ENCODE data around the gene ZNF823. TPM values are rescaled to one million over a fixed set of nuclear protein-coding genes. Genes with fewer than 3 reads are reported as not detected.

Gene ZNF823
- total and polyA plus RNA-seq, 4 donors = 2.4 to 6.4 (median 3.1) TPM

GRCh38 chr19:11759805-11760204 lies 21.1 kb upstream of the ZNF823 start:
- DNase-seq (ENCODE audit: low spot score) = no peak
- no peak overlapping the region for H3K27ac ChIP-seq (ENCODE audit: low read depth in 1 of 2, low read length in 2 of 2)
- 70% methylated on average over 7 of the region's 7 CpGs for WGBS
- no peak overlapping the region for H3K9ac ChIP-seq (ENCODE audit: low read depth in 1 of 2, low read length in 2 of 2)
- no peak overlapping the region for H3K4me3 ChIP-seq (ENCODE audit: low read depth in 1 of 3, low read length in 3 of 3)
- no peaks in the 10 kb centered on the region for H3K4me1 ChIP-seq (ENCODE audit: control insufficient read depth in 4 of 4, insufficient read depth in 4 of 4, low read length in 3 of 4)
- no peaks in the 10 kb centered on the region for H3K36me3 ChIP-seq (ENCODE audit: control insufficient read depth in 4 of 4, insufficient read depth in 3 of 4, low read depth in 1 of 4, low read length in 3 of 4)
- TF ChIP-seq RAD21 (IDR thresholded peaks at IDR 0.05) (no peak), FOXA2 (IDR thresholded peaks at IDR 0.05) (no peak)
- no peaks in the 10 kb centered on the region for H3K27me3 ChIP-seq (ENCODE audit: control insufficient read depth in 4 of 4, insufficient read depth in 4 of 4, low read length in 3 of 4)
- H3K9me3 ChIP-seq (ENCODE audit: control insufficient read depth in 4 of 4, low read length in 3 of 4) = peaks cover 10 to 11% (median 11%) of the 10 kb centered on the region in 4 donors

GRCh38 chr19:11756965-11757364 lies 18.2 kb upstream of the ZNF823 start:
- Histone ChIP-seq H3K9me3 (ENCODE audit: control insufficient read depth in 4 of 4, low read length in 3 of 4) (peaks cover 9 to 24% (median 13%) of the 10 kb centered on the region in 4 donors), H3K27ac (ENCODE audit: low read depth in 1 of 2, low read length in 2 of 2) (no peak overlapping the region), H3K27me3 (ENCODE audit: control insufficient read depth in 4 of 4, insufficient read depth in 4 of 4, low read length in 3 of 4) (no peaks in the 10 kb centered on the region), H3K4me3 (ENCODE audit: low read depth in 1 of 3, low read length in 3 of 3) (peak overlapping the region in 1 of 3 donors; percentile 38), H3K36me3 (ENCODE audit: control insufficient read depth in 4 of 4, insufficient read depth in 3 of 4, low read depth in 1 of 4, low read length in 3 of 4) (no peaks in the 10 kb centered on the region), H3K4me1 (ENCODE audit: control insufficient read depth in 4 of 4, insufficient read depth in 4 of 4, low read length in 3 of 4) (no peaks in the 10 kb centered on the region), H3K9ac (ENCODE audit: low read depth in 1 of 2, low read length in 2 of 2) (no peak overlapping the region)
- DNase-seq (ENCODE audit: low spot score) = no peak
- 83% methylated on average over 1 of the region's 1 CpG for WGBS
- no peak for TF ChIP-seq CTCF (IDR thresholded peaks at IDR 0.05; ENCODE audit: low read depth, low read length, missing input control)
- TF ChIP-seq TAF1 (conservative IDR thresholded peaks at IDR 0.05) = no peak

- 81% methylated on average over 4 of the region's 4 CpGs for WGBS
- TF ChIP-seq HNF4G (IDR thresholded peaks at IDR 0.05) (no peak), JUND (IDR thresholded peaks at IDR 0.05) (no peak), GABPA (IDR thresholded peaks at IDR 0.05 in 1 of 2, conservative IDR thresholded peaks at IDR 0.05 in 1 of 2) (no peak), SP1 (IDR thresholded peaks at IDR 0.05) (no peak), FOXA2 (IDR thresholded peaks at IDR 0.05) (no peak), FOXA1 (IDR thresholded peaks at IDR 0.05) (no peak), TAF1 (conservative IDR thresholded peaks at IDR 0.05) (no peak), REST (IDR thresholded peaks at IDR 0.05) (no peak), MAX (IDR thresholded peaks at IDR 0.05) (no peak), CTCF (IDR thresholded peaks at IDR 0.05; ENCODE audit: low read depth, low read length, missing input control) (no peak), ZBTB33 (IDR thresholded peaks at IDR 0.05) (no peak), EGR1 (IDR thresholded peaks at IDR 0.05; ENCODE audit: low read depth in 2 of 2) (no peak), RXRA (IDR thresholded peaks at IDR 0.05) (no peak), RAD21 (IDR thresholded peaks at IDR 0.05) (no peak), YY1 (IDR thresholded peaks at IDR 0.05) (no peak), ATF3 (IDR thresholded peaks at IDR 0.05) (no peak), NR2F2 (IDR thresholded peaks at IDR 0.05) (no peak), HNF4A (conservative IDR thresholded peaks at IDR 0.05) (no peak)
- H3K4me3 ChIP-seq (ENCODE audit: low read depth in 1 of 3, low read length in 3 of 3) = no peak overlapping the region
- peaks cover 11 to 24% (median 13%) of the 10 kb centered on the region in 4 donors for H3K9me3 ChIP-seq (ENCODE audit: control insufficient read depth in 4 of 4, low read length in 3 of 4)
- no peaks in the 10 kb centered on the region for H3K27me3 ChIP-seq (ENCODE audit: control insufficient read depth in 4 of 4, insufficient read depth in 4 of 4, low read length in 3 of 4)
- no peak for DNase-seq (ENCODE audit: low spot score)
- H3K4me1 ChIP-seq (ENCODE audit: control insufficient read depth in 4 of 4, insufficient read depth in 4 of 4, low read length in 3 of 4) = no peaks in the 10 kb centered on the region
- H3K27ac ChIP-seq (ENCODE audit: low read depth in 1 of 2, low read length in 2 of 2) = no peak overlapping the region
- no peaks in the 10 kb centered on the region for H3K36me3 ChIP-seq (ENCODE audit: control insufficient read depth in 4 of 4, insufficient read depth in 3 of 4, low read depth in 1 of 4, low read length in 3 of 4)
- H3K9ac ChIP-seq (ENCODE audit: low read depth in 1 of 2, low read length in 2 of 2) = no peak overlapping the region
Observed at GRCh38 chr19:11754663-11755062, 15.9 kb upstream of the ZNF823 start.
